Testis (tissue), 3 donors: ENCODE data around the gene TBX5. TPM values are rescaled to one million over a fixed set of nuclear protein-coding genes. Genes with fewer than 3 reads are reported as not detected.

Experiments used
- DNase-seq: peaks from one replicate; pipeline ENCODE4 v3.0.0-alpha.2; 2019
- H3K27ac ChIP-seq, 2 donors: fragments of 200-600 bp; sonication (generic); one replicate each; pipeline ENCODE4 v1.5.1; 2019
- H3K27me3 ChIP-seq: fragments of 200-600 bp; sonication (generic); one replicate; pipeline ENCODE4 v1.5.1; 2019
- H3K36me3 ChIP-seq: fragments of 200-600 bp; sonication (generic); one replicate; pipeline ENCODE4 v1.5.1; 2017; ENCODE audit warnings: low read depth; ENCODE audit errors: missing control alignments
- H3K4me1 ChIP-seq: fragments of 200-600 bp; sonication (generic); one replicate; pipeline ENCODE4 v1.5.1; 2019
- H3K4me3 ChIP-seq, 2 donors: fragments of 200-600 bp; sonication (generic); one replicate each; pipeline ENCODE4 v1.5.1; 2017 to 2019
- H3K9me3 ChIP-seq: fragments of 200-600 bp; sonication (generic); one replicate; pipeline ENCODE4 v1.5.1; 2017
- CTCF ChIP-seq, 3 experiments: fragments of 450-650 bp in 2 of 3; fragments of 200-600 bp in 1 of 3; sonication (generic) in 1 of 3; IDR thresholded peaks; one replicate each; pipeline ENCODE4 v1.5.1; 2016 to 2019; ENCODE audit warnings: antibody characterized with exemption in 3 of 3, mild to moderate bottlenecking in 2 of 3, moderate library complexity in 1 of 3
- POLR2A ChIP-seq: fragments of 450-650 bp; IDR thresholded peaks from one replicate; pipeline ENCODE4 v1.6.1; 2017; ENCODE audit warnings: antibody characterized with exemption, mild to moderate bottlenecking, moderate library complexity
- WGBS, 2 donors: methylation state at CpG; one replicate each; pipeline ENCODE4 v1.1.5; 2018; 5-methylcytosine and 5-hydroxymethylcytosine counted together
- intact Hi-C: fragments of 100-400 bp; cut with DNase I; formaldehyde crosslinking; loops from one replicate; pipeline ENCODE4 v1.15.1; 2023; ENCODE audit warnings: low total_unique reads
- polyA plus RNA-seq: library from polyadenylated mRNA; stranded (reverse); fragments of 350-450 nt; fragmentation: Illumina TruSeq; extraction: RNeasy Lipid Tissue Mini Kit (QIAGEN cat#74804); gene quantifications from one replicate; pipeline ENCODE4 v1.2.3, GENCODE V29; 2014; ENCODE audit warnings: low read depth, low replicate concordance; ENCODE audit not compliant: insufficient read depth
- total RNA-seq, 2 donors: library from RNA; depleted of rRNA; stranded (reverse); fragments of >200 nt; gene quantifications; one replicate each; pipeline ENCODE4 v1.2.3, GENCODE V29; 2016

TBX5 gene
- total and polyA plus RNA-seq, 3 donors from 2014 or later = 0.12 to 0.62 TPM; not detected in 1

GRCh38 chr12:114327765-114328164 lies 78.2 kb downstream of the TBX5 start:
- TF ChIP-seq POLR2A (no peak), CTCF (IDR thresholded peaks at IDR 0.05) (no peak)
- Histone ChIP-seq H3K9me3 (no peaks in the 10 kb centered on the region), H3K4me1 (no peaks in the 10 kb centered on the region), H3K36me3 (no peaks in the 10 kb centered on the region), H3K27ac (no peak overlapping the region), H3K4me3 (no peak overlapping the region), H3K27me3 (no peaks in the 10 kb centered on the region)
- no peak for DNase-seq
- intact Hi-C loops = no loop called here

GRCh38 chr12:114321524-114321923 lies 84.4 kb downstream of the TBX5 start:
- TF ChIP-seq POLR2A (no peak), CTCF (IDR thresholded peaks at IDR 0.05) (no peak)
- no peak for DNase-seq
- H3K9me3 ChIP-seq = no peaks in the 10 kb centered on the region
- no peaks in the 10 kb centered on the region for H3K27me3 ChIP-seq
- no peak overlapping the region for H3K4me3 ChIP-seq
- no peak overlapping the region for H3K27ac ChIP-seq
- H3K4me1 ChIP-seq = no peaks in the 10 kb centered on the region
- intact Hi-C loops = no loop called here
- WGBS, 2 donors = 71 to 78% methylated on average over 1 of the region's 1 CpG
- no peaks in the 10 kb centered on the region for H3K36me3 ChIP-seq

DNA sequence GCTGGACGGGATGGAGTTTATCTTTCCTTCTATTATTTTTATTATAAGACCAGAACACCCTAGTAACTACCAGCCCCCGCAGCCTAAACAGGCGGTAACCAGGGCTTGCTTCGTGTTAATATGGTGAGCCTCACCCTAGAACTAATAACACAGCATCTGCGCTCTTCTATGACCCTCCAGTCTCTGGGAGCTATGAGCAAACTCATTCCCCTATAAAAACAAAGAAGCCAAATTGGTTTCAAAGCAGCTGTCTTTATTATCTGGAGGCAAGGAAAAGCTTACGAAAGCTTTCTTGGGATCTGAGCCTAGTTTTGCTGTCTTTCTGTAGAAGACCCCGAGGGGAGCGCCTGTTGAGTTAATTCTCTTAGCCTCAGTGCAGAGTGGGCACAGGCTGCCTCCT lies 85.0 kb downstream of the TBX5 start:
- DNase-seq = no peak
- no peak for TF ChIP-seq CTCF (IDR thresholded peaks at IDR 0.05)
- no peak overlapping the region for H3K27ac ChIP-seq
- no peaks in the 10 kb centered on the region for H3K27me3 ChIP-seq
- intact Hi-C loops = no loop called here
- WGBS, 2 donors = 84 to 85% methylated on average over 8 of the region's 8 CpGs
- H3K4me3 ChIP-seq = no peak overlapping the region
- H3K36me3 ChIP-seq = no peaks in the 10 kb centered on the region
- no peaks in the 10 kb centered on the region for H3K9me3 ChIP-seq
- H3K4me1 ChIP-seq = no peaks in the 10 kb centered on the region

DNA sequence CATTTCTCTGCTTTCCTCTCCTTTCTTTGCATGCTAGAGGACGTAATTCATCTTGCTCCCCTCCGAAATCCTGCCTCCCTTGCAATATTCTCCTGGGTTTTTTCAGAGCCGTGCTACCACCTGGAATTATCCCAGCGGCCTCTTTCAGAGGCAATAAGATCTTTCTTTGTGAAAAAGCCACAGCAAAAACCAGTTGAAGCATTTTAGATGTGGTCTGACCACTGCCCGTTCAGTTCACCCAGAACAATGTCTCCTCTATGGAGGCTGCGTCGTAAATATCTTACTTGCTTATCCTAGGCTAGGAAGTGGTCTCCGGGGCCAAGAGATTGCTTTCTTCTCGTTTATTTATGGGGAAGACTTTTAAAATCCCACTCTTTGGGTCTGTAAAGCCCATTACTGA lies 85.8 kb downstream of the TBX5 start:
- Histone ChIP-seq H3K27me3 (no peaks in the 10 kb centered on the region), H3K36me3 (no peaks in the 10 kb centered on the region), H3K4me3 (no peak overlapping the region), H3K27ac (no peak overlapping the region), H3K9me3 (no peaks in the 10 kb centered on the region), H3K4me1 (no peaks in the 10 kb centered on the region)
- intact Hi-C loops = no loop called here
- 66 to 73% methylated on average over 9 of the region's 9 CpGs for WGBS, 2 donors
- TF ChIP-seq POLR2A (no peak), CTCF (IDR thresholded peaks at IDR 0.05) (no peak)
- DNase-seq = no peak

DNA sequence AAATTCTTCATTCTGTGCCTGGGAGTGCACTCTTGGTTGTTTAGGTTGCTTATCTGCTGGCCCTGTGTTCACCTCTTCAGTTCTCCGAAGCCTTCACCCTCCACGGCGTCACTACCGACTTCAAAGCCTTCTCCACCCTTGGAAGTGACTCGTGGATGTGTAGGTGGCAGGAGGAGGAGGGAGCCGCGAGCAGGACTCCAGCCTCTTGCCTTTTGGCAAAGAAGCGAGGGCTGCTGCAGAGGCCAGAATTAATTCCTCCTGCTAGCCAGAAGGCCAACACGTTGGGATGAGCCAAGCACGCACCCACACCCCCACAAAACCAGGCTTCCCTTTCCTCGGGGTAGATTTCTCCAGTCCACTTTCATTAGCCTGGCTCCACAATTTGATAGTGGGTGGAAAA lies 86.5 kb downstream of the TBX5 start:
- WGBS, 2 donors = 44 to 54% methylated on average over 11 of the region's 11 CpGs
- H3K27me3 ChIP-seq = no peaks in the 10 kb centered on the region
- TF ChIP-seq CTCF (IDR thresholded peaks at IDR 0.05) (no peak), POLR2A (no peak)
- intact Hi-C loops = no loop called here
- H3K4me3 ChIP-seq = no peak overlapping the region
- no peaks in the 10 kb centered on the region for H3K4me1 ChIP-seq
- no peaks in the 10 kb centered on the region for H3K36me3 ChIP-seq
- no peak overlapping the region for H3K27ac ChIP-seq
- DNase-seq = no peak
- no peaks in the 10 kb centered on the region for H3K9me3 ChIP-seq
